BJ (cell line): ENCODE measurements around the gene NME4. TPM values are rescaled to one million over a fixed set of nuclear protein-coding genes. Genes with fewer than 3 reads are reported as not detected.
"Not testable (repeated sequence)": the region's sequence is repeated elsewhere in the genome, so short reads cannot be mapped to it uniquely, and the experiment has no call there.

Experiments
- CTCF ChIA-PET: fragments of 350-600 bp; formaldehyde crosslinking; extraction: SDS; loops from one replicate; lab custom pipeline; 2021; ENCODE audit warnings: antibody characterized with exemption, inconsistent platforms; lab: Yijun Ruan, JAX
- POLR2A ChIA-PET: fragments of 300-600 bp; sonication (Branson Sonifier 250); formaldehyde crosslinking; extraction: SDS; loops from one replicate; lab custom pipeline; 2021; ENCODE audit warnings: antibody characterized with exemption; lab: Charles Lee
- DNase-seq: peaks from one replicate; pipeline ENCODE4 v3.0.0-alpha.2; 2011; ENCODE audit warnings: low read depth
- H3K27me3 ChIP-seq: 2 replicates; pipeline ENCODE4 v1.6.0; 2011; ENCODE audit warnings: low read length; ENCODE audit not compliant: control insufficient read depth, insufficient read depth
- H3K36me3 ChIP-seq: 2 replicates; pipeline ENCODE4 v1.5.1; 2011; ENCODE audit warnings: low read length; ENCODE audit not compliant: control insufficient read depth, insufficient read depth
- H3K4me3 ChIP-seq: 2 replicates; pipeline ENCODE4 v1.5.1; 2011; ENCODE audit warnings: low read depth, mild to moderate bottlenecking, control low read depth, low read length
- polyA plus RNA-seq: library from polyadenylated mRNA; depleted of rRNA; stranded (reverse); fragments of >200 nt; gene quantifications from 2 replicates; pipeline ENCODE4 v1.2.3, GENCODE V29; 2011
- TF ChIP-seq, protein P1 (sequence below): IDR thresholded peaks from 2 replicates; pipeline ENCODE4 v1.5.1; 2011; ENCODE audit warnings: low read depth, mild to moderate bottlenecking, control low read depth, inconsistent platforms, low read length, moderate library complexity; ENCODE audit not compliant: insufficient read depth

NME4 gene
- polyA plus RNA-seq, 1 experiment: 290 TPM

DNA sequence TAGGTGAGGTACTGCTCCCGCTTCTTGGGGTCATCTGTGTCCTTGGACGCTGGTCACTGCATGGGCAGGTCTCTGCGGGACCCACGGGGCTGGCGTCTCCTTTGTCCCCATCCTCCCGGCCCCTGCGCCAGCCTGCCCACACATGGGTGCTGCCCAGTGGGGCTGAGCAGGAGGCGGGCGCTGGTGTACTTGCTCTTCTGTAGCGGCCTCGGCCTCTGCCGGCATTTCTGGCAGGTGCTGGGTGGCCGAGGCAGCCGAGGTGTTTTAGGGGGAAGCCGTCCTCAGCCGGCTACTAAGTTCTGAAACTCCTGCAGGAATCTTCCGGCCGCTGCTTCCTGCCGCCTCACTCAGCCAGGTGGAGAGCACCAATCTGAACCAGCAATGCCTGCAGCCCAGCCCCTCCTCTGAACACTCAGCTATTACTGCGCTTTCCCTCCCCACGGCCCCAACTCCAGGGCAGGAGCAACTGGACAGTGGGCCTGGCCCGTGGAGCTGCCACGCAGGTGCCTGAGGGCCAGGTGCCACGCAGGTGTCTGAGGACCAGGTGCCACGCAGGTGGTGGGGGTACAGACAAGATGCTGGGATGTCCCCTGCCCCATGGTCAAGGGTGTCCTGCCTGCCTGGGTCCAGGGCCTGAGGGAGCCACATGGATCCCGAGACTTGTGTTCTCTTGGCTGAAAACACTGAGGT lies 14.7 kb downstream of the NME4 start:
- DNase-seq: no peak
- Histone ChIP-seq H3K27me3 (no peaks in the 10 kb centered on the region), H3K36me3 (peaks cover 5% of the 10 kb centered on the region), H3K4me3 (no peak overlapping the region)
- POLR2A ChIA-PET: no interaction called here
- TF ChIP-seq, protein P1, sequence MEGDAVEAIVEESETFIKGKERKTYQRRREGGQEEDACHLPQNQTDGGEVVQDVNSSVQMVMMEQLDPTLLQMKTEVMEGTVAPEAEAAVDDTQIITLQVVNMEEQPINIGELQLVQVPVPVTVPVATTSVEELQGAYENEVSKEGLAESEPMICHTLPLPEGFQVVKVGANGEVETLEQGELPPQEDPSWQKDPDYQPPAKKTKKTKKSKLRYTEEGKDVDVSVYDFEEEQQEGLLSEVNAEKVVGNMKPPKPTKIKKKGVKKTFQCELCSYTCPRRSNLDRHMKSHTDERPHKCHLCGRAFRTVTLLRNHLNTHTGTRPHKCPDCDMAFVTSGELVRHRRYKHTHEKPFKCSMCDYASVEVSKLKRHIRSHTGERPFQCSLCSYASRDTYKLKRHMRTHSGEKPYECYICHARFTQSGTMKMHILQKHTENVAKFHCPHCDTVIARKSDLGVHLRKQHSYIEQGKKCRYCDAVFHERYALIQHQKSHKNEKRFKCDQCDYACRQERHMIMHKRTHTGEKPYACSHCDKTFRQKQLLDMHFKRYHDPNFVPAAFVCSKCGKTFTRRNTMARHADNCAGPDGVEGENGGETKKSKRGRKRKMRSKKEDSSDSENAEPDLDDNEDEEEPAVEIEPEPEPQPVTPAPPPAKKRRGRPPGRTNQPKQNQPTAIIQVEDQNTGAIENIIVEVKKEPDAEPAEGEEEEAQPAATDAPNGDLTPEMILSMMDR: no peak
- CTCF ChIA-PET: no interaction called here

DNA sequence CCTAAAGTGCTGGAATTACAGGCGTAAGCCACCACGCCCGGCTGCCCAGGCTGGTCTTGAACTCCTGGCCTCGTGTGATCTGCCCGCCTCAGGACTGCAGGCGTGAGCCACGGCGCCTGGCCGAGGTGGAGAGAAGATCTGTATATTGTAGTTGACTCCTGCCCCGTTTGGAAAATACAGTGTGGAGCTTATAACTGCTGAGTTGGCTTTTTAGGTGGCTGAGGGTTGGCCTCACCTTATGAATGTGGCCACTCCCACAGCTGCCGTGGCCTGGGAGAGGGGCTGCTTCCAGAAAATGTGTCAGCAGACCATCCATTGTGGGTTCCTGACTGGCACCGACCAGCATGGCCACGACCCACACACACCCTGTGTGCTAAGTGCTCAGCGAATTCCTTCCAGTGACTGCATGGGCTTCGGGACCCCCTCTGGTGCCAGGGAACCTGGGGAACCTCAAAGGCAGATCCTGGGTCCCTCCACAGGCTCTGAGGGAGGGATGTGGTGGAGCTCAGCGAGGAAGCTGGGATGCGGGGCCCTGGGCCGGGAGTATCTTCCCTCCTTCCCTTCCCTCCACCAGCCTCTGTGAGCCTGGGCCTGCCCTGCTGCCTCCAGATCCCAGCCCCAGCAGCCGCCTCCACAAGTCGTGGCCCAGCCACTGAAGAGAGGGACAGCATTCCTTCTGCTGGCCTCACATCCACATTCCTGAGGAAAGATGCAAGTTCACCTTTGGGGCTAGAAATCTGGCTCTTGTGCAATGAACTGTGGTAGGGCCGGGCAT lies 17.6 kb downstream of the NME4 start:
- TF ChIP-seq, protein P1: no peak
- DNase-seq: no peak
- Histone ChIP-seq H3K27me3 (no peaks in the 10 kb centered on the region), H3K4me3 (no peak overlapping the region), H3K36me3 (peaks cover 5% of the 10 kb centered on the region)
- CTCF ChIA-PET: interaction anchor here (1.5 kb wide), 1 partner anchor 8 kb away, joined by 4 read pairs; no protein-coding TSS in a partner anchor
- POLR2A ChIA-PET: no interaction called here

DNA sequence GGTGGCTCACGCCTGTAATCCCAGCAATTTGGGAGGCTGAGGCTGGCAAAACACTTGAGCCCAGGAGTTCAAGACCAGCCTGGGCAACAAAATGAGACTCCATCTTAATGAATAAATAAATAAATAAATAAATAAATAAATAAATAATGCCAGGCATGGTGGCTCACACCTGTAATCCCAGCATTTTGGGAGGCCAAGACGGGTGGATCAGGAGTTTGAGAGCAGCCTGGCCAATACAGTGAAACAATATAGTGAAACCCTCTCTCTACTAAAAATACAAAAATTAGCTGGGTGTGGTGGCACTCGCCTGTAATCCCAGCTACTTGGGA lies 18.1 kb downstream of the NME4 start:
- CTCF ChIA-PET: interaction anchor here (1.5 kb wide), 1 partner anchor 8 kb away, joined by 4 read pairs; no protein-coding TSS in a partner anchor
- POLR2A ChIA-PET, H3K36me3 ChIP-seq, DNase-seq, H3K4me3 ChIP-seq, H3K27me3 ChIP-seq: not testable (repeated sequence)

DNA sequence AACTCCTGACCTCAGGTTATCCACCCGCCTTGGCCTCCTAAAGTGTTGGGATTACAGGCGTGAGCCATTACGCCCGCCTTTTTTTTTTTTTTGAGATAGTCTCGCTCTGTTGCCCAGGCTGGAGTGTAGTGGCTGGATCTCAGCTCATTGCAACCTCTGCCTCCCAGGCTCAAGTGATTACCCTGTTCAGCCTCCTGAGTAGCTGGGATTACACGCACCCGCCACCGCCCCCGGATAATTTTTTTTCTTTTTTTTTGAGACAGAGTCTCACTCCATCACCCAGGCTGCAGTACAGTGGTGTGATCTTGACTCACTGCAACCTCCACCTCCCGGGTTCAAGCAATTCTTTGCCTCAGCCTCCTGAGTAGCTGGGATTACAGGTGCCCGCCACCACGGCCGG lies 25.2 kb downstream of the NME4 start:
- H3K4me3 ChIP-seq, H3K27me3 ChIP-seq, DNase-seq, POLR2A ChIA-PET, H3K36me3 ChIP-seq: not testable (repeated sequence)
- CTCF ChIA-PET: interaction anchor here (0.6 to 1.2 kb wide), 3 partner anchors 8 to 27 kb away, joined by 3 to 4 read pairs (median 3); no protein-coding TSS in a partner anchor

DNA sequence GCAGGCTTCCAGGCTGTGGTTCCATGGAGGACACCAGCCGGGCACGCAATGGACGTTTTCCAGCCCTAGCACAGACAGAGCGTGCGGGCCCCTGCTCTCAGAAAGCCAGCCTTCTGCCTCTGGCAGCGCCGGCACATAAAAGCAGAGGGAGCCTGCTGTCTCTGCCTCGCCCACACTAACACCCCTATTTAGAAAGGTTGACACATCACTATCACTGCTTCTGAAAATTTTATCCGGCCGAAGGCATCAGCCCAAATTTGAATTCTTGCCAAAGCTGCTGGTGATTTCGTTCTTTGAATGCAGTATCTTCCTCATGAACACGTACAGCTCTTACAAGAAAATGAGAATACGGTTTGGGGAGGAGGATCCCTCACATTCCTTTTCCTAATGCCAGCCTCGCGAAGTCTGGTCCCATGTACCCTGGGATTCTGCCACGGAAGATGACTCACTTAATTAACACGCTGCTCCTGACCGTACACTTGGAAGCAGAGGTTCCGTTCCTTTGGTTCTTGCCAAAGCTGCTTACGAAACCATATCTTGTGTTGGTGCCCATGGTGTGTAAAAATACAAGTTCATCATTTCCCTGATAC lies 27.1 kb downstream of the NME4 start:
- CTCF ChIA-PET: no interaction called here
- TF ChIP-seq, protein P1: no peak
- DNase-seq: peak; percentile 93
- Histone ChIP-seq H3K4me3 (peak overlapping the region; percentile 87), H3K27me3 (no peaks in the 10 kb centered on the region), H3K36me3 (no peaks in the 10 kb centered on the region)
- POLR2A ChIA-PET: interaction anchor here (0.6 kb wide), 1 partner anchor 39 kb away, joined by 9 read pairs; no protein-coding TSS in a partner anchor

DNA sequence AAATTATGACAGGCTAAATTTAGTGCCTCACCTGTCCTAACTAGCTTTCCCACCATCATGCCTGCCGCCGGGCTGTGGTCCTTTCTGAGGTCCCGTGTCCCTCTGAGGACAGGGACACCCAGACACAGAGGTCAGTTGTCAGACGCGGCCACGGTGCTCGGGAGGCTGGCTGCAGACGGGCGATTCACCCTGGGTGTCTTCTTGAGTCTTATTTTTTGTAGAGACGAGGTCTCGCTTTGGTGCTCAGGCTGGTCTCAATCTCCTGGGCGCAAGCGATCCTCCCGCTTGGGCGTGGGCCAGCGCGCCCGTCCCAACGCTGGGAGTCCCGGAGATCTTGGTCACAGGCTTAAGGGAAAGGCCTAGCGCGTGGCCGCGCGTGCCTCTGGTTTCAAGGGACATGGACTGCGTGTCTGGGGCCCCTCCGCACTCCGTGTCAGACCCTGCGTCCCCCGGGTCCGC lies 27.7 kb downstream of the NME4 start:
- Histone ChIP-seq H3K27me3 (no peaks in the 10 kb centered on the region), H3K36me3 (no peaks in the 10 kb centered on the region), H3K4me3 (peak overlapping the region; percentile 87)
- TF ChIP-seq, protein P1: no peak
- ChIA-PET CTCF (interaction anchor here (1.0 kb wide), 1 partner anchor 33 kb away, joined by 3 read pairs; no protein-coding TSS in a partner anchor), POLR2A (interaction anchor here (0.6 kb wide), 1 partner anchor 40 kb away, joined by 9 read pairs; no protein-coding TSS in a partner anchor)
- no peak for DNase-seq
